BJ (cell line): Measurements from ENCODE around the gene LYRM7. TPM values are rescaled to one million over a fixed set of nuclear protein-coding genes. Genes with fewer than 3 reads are reported as not detected.
"Not testable (repeated sequence)": the region's sequence is repeated elsewhere in the genome, so short reads cannot be mapped to it uniquely, and the experiment has no call there.

ENCODE experiments used
- CTCF ChIA-PET: fragments of 350-600 bp; formaldehyde crosslinking; extraction: SDS; loops from one replicate; lab custom pipeline; 2021; ENCODE audit warnings: antibody characterized with exemption, inconsistent platforms; lab: Yijun Ruan, JAX
- POLR2A ChIA-PET: fragments of 300-600 bp; sonication (Branson Sonifier 250); formaldehyde crosslinking; extraction: SDS; loops from one replicate; lab custom pipeline; 2021; ENCODE audit warnings: antibody characterized with exemption; lab: Charles Lee
- DNase-seq: peaks from one replicate; pipeline ENCODE4 v3.0.0-alpha.2; 2011; ENCODE audit warnings: low read depth
- H3K27me3 ChIP-seq: 2 replicates; pipeline ENCODE4 v1.6.0; 2011; ENCODE audit warnings: low read length; ENCODE audit not compliant: control insufficient read depth, insufficient read depth
- H3K36me3 ChIP-seq: 2 replicates; pipeline ENCODE4 v1.5.1; 2011; ENCODE audit warnings: low read length; ENCODE audit not compliant: control insufficient read depth, insufficient read depth
- H3K4me3 ChIP-seq: 2 replicates; pipeline ENCODE4 v1.5.1; 2011; ENCODE audit warnings: low read depth, mild to moderate bottlenecking, control low read depth, low read length
- polyA plus RNA-seq: library from polyadenylated mRNA; depleted of rRNA; stranded (reverse); fragments of >200 nt; gene quantifications from 2 replicates; pipeline ENCODE4 v1.2.3, GENCODE V29; 2011
- TF ChIP-seq, protein P1 (sequence below): IDR thresholded peaks from 2 replicates; pipeline ENCODE4 v1.5.1; 2011; ENCODE audit warnings: low read depth, mild to moderate bottlenecking, control low read depth, inconsistent platforms, low read length, moderate library complexity; ENCODE audit not compliant: insufficient read depth

Gene LYRM7
- polyA plus RNA-seq, 1 experiment = 1.6 TPM

DNA sequence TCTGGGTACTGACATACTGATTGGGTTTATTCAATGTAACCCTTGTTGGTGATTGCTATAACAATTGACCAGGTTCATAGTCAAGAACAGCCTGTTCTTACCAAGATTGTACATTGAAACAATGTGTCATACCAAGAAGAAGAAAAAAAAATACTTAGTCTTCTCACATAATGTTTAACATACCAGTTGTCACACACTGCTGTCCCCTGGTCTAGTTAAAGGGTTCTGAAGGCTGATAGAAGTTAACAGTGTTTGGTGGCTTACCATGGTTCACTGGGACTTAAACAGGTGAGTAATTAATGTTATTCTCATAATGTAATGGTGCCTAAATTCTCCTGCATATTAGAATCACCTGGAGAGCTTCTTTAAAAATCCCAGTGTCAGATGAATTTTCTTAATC is 74.6 kb downstream of the LYRM7 start:
- Histone ChIP-seq H3K4me3 (no peak overlapping the region), H3K27me3 (no peaks in the 10 kb centered on the region), H3K36me3 (no peaks in the 10 kb centered on the region)
- CTCF ChIA-PET = interaction anchor here (1.2 kb wide), 1 partner anchor 170 kb away, joined by 3 read pairs; no protein-coding TSS in a partner anchor
- TF ChIP-seq, protein P1, sequence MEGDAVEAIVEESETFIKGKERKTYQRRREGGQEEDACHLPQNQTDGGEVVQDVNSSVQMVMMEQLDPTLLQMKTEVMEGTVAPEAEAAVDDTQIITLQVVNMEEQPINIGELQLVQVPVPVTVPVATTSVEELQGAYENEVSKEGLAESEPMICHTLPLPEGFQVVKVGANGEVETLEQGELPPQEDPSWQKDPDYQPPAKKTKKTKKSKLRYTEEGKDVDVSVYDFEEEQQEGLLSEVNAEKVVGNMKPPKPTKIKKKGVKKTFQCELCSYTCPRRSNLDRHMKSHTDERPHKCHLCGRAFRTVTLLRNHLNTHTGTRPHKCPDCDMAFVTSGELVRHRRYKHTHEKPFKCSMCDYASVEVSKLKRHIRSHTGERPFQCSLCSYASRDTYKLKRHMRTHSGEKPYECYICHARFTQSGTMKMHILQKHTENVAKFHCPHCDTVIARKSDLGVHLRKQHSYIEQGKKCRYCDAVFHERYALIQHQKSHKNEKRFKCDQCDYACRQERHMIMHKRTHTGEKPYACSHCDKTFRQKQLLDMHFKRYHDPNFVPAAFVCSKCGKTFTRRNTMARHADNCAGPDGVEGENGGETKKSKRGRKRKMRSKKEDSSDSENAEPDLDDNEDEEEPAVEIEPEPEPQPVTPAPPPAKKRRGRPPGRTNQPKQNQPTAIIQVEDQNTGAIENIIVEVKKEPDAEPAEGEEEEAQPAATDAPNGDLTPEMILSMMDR = no peak
- DNase-seq = no peak
- POLR2A ChIA-PET = no interaction called here

DNA sequence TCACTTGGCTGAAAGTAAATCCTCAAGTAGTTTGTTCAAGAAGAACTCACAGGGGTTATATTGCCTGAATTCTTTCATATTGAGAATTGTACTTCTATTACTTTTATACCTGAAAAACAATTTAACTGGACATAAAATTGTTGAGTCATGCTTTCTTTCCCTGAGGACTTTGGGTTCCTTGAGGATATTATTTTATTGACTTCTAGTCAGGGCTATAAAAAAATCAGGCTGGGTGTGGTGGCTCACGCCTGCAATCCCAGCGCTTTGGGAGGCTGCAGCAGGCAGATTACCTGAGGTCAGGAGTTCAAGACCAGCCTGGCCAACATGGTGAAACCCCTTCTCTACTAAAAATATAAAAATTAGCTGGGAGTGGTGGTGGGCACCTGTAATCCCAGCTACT is 75.2 kb downstream of the LYRM7 start:
- ChIA-PET CTCF (interaction anchor here (1.2 kb wide), 1 partner anchor 169 kb away, joined by 3 read pairs; no protein-coding TSS in a partner anchor), POLR2A (no interaction called here)
- TF ChIP-seq, protein P1 = no peak
- DNase-seq = no peak
- Histone ChIP-seq H3K36me3 (no peaks in the 10 kb centered on the region), H3K27me3 (no peaks in the 10 kb centered on the region), H3K4me3 (no peak overlapping the region)

DNA sequence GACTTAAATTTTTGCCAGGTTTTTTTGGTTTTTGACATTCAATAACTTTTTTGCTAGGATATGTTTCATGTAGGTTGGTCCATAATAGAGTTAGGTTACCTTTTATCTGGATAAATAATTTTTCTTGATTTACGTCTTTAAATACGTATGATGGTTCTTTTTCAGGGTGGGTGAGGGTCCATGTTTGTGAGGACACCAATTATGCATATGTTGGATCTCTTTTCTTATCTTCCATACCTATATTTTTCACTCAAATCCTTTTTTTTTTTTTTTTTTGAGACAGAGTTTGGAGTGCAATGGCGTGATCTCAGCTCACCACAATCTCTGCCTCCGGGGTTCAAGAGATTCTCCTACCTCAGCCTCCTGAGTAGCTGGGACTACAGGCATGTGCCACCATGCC is 75.8 kb downstream of the LYRM7 start:
- H3K36me3 ChIP-seq = no peaks in the 10 kb centered on the region
- CTCF ChIA-PET = interaction anchor here (1.2 kb wide), 1 partner anchor 169 kb away, joined by 3 read pairs; no protein-coding TSS in a partner anchor
- no peak overlapping the region for H3K4me3 ChIP-seq
- no peak for DNase-seq
- no peaks in the 10 kb centered on the region for H3K27me3 ChIP-seq
- TF ChIP-seq, protein P1 = no peak
- POLR2A ChIA-PET = no interaction called here

DNA sequence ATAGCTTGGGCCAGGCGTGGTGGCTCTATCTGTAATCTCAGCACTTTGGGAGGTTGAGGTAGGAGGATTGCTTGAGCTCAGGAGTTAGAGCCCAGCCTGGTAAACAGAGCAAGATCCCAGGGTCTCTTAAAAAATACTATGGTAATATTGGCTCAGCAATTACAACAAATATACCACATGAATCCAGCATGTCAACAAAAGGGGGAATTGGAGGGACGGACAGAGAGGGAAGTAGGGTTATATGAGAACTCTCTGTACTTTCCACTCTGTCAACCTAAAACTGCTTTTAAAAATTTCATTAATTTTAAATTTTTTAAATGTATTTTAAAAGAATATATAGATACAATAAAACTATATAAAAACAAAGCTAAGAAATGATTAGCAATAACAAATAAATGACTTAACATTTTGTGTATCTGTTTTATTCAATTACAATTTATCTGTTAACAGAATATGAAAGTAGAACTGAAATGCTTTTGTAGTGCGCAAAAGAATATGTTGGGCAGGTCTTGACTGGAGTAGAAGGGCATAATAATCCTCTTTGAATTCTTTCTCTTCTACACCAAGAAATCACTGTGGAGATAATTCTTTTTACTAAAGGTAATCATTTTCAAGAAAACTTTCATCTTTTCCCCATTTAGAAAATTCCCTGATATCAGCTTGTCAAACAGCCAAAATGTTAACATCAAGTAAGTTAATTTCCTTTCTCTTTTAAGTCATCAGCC is 80.2 kb downstream of the LYRM7 start:
- no peak overlapping the region for H3K4me3 ChIP-seq
- no peaks in the 10 kb centered on the region for H3K27me3 ChIP-seq
- DNase-seq = no peak
- no peaks in the 10 kb centered on the region for H3K36me3 ChIP-seq
- ChIA-PET POLR2A (no interaction called here), CTCF (interaction anchor here (1.0 kb wide), 1 partner anchor 12 kb away, joined by 3 read pairs; no protein-coding TSS in a partner anchor)
- TF ChIP-seq, protein P1 = no peak

DNA sequence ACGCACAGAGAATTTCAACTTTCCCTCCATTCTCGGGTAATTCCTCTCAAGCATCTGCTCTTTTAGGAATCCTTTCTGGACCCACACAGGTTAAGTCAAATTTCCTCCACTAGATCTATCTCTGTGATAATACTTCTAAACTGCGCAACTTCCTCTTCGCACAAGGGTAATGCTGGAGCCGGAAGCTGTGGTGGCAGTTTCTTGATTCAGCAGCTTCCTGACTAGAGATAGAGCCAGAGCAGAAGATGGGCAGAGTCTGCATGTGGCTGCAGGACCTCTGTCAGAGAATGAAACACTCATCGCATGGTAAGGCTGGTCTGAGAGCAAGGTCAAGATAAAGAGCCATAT is 82.1 kb downstream of the LYRM7 start:
- TF ChIP-seq, protein P1 = no peak
- H3K27me3 ChIP-seq = no peaks in the 10 kb centered on the region
- no peak overlapping the region for H3K4me3 ChIP-seq
- no peaks in the 10 kb centered on the region for H3K36me3 ChIP-seq
- no peak for DNase-seq
- POLR2A ChIA-PET = interaction anchor here (0.6 kb wide), 1 partner anchor 12 kb away, joined by 3 read pairs; no protein-coding TSS in a partner anchor
- CTCF ChIA-PET = interaction anchor here (0.6 to 0.7 kb wide), 2 partner anchors 89 to 743 kb away, joined by 3 read pairs; no protein-coding TSS in a partner anchor

DNA sequence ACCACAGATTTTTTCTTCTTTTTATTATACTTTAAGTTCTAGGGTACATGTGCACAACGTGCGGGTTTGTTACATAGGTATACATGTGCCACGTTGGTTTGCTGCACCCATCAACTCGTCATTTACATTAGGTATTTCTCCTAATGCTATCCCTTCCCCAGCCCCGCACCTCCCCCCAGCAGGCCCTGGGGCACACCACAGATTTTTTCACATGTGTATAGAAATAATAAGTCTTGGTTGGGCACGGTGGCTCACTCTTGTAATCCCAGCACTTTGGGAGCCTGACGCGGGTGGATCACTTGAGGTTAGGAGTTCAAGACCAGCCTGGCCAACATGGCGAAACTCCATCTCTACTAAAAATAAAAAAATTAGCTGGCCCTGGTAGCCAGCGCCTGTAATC is 83.3 kb downstream of the LYRM7 start:
- DNase-seq, H3K27me3 ChIP-seq, CTCF ChIA-PET, H3K4me3 ChIP-seq, POLR2A ChIA-PET, H3K36me3 ChIP-seq: not testable (repeated sequence)
